HG02763 (cell line): Measurements from ENCODE around the gene CSTF2.
"Not testable (repeated sequence)": the region's sequence is repeated elsewhere in the genome, so short reads cannot be mapped to it uniquely, and the experiment has no call there.

ENCODE experiments used
- ATAC-seq: cut with Tn5 transposase; IDR thresholded peaks from one replicate; pipeline ENCODE4 v1.9.1; 2021; ENCODE audit warnings: mild to moderate bottlenecking, moderate library complexity; ENCODE audit not compliant: unreplicated experiment

The CSTF2 gene

GRCh38 chrX:100819837-100820666 is at the start of gene CSTF2:
CSTF2 (plus strand) TSS chrX:100820391; CDS start chrX:100820417, 26 bp downstream.
- peak; percentile 99 for ATAC-seq

DNA sequence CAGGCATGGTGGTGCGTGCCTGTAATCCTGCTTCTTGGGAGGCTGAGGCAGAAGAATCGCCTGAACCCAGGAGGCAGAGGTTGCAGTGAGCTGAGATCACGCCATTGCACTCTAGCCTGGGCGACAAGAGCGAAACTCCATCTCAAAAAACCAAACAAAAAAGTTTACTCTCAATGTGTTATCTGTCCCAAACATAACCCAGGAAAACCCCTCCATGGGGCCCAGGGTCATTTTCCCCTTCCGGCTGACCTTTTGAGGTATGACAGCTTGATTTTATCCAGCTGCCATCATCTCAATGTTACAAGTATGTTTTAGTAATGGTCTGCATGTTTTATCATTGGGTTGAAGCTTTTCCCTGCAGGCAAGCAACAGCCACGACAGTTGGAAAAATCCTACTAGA is 23.8 kb upstream of the CSTF2 start:
- not testable (repeated sequence) for ATAC-seq

- no peak for ATAC-seq
Observed at GRCh38 chrX:100797359-100797758, 22.8 kb upstream of the CSTF2 start.

DNA sequence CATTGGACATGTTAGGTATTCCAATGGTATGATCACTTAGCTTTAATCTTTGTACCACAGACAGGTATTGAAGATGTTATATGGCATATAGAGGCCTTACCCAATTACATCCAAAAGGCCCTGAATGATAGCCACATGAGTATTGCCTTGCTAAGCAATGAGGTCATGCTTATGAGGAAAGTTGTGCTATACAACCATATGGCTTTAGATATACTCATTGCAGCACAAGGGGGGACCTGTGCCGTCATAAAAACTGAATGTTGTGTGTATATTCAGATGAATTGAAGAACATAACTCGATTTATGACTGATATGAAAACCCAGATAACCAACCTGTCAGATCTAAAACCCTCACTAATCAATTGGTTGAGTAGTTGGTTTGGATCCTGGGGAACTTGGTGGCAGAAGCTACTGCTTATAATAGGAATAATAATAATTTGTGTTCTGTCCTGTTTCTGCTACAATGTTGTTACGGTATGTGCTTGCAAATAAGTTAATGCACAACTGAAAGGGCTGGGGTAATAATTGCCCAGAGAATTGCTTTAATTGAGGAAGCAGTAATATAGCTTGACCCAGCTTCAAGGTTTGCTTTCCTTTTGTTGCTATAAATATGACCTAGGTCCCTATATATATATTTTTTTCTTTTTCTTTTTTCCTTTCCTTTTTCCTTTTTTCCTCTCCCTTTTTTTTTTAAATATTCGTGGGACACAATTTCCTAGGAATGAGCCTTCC is 21.5 kb upstream of the CSTF2 start:
- no peak for ATAC-seq

DNA sequence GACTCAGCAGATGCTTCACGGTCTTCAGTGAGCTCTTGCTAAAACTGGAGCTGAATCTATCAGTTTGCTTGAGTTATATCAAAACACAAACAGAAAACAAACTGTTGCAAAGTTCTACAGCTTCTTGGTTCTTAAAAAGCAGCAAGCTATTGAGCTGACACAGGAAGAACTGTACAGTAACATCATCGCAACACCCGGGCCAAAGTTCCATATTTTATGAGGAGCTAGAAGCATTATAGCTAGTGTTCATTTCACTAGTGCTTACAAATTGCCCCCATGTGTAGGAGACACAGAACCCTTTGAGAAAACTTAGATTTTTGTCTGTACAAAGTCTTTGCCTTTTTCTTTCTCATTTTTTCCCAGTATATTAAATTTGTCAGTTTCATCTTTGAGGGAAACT is 17.3 kb upstream of the CSTF2 start:
- ATAC-seq = no peak

DNA sequence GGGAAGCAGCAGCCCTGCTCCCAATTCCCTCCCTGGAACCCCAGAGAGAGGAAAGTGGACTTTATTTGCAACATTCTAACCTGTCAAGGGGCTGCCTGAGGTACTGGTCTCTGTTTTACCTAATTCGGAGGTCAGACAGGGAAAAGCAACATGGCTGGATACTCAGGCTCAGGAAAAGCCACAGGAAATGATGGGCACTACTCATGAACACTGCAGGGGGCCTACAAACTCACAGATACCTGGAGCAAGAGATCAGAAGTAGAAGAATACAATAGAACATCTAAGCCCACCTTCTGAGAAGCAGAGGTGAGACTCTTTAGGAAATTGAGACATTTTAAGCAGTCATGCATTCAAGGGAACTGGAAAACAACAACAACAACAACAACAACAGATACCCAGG is 15.4 kb upstream of the CSTF2 start:
- no peak for ATAC-seq

DNA sequence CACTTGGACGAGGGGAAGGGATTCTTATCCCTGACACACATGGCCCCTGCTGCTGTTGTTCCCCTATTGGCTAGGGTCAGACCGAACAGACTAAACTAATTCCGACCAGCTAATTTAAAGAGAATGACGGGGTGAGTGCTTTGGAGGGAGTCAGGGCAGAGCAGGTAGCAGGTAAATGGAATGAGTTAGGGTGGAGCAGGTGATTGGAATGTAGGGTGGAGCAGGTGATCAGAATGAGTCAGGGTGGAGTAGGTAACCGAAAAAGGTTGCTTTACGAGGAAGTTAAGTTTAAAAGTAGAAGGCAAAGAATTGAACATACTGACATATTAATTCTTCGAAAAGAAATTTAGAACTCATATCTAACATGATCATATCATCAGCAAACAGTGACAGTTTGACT is 11.9 kb upstream of the CSTF2 start:
- ATAC-seq = not testable (repeated sequence)

DNA sequence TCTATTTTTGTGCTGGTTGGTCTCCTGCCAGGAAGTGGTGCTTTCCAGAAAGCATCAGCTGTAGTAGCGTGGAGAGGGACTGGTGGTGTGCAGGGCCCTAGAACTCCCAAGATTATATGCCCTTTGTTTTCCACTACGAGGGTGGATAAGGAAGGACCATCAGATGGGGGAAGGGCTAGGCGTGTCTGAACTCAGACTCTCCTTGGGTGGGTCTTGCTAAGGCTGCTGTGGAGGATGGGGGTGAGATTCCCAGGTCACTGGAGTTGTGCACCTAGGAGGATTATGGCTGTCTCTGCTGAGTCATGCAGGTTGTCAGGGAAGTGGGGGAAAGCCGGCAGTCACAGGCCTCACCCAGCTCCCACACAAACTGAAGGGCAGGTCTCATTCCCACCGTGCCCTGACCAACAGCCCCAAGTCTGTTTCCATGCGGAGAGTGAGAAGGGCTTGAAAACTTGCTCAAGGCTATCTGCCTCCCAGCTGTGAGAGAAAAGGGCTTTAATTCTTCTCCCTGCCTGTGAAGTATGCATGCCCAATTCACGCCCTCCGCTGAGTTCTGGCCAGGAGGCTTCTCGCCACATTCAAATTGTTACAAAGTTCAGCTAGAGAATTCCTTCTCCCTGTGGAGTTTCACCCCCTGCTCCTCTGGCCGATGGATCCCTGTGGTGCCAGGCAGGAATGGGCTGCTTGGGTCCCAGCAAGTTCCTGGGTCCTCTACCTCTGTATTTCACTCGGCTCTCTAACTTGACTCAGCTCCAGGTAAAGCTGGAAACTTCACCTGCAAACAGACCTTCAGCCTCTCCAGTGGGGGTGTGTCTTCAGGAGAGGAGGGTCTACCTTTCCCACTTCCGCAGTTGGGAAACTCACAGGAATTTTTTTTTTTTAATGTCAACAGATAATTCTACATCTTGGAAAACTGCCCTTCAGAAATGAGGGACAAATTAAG is 7.7 kb upstream of the CSTF2 start:
- no peak for ATAC-seq

DNA sequence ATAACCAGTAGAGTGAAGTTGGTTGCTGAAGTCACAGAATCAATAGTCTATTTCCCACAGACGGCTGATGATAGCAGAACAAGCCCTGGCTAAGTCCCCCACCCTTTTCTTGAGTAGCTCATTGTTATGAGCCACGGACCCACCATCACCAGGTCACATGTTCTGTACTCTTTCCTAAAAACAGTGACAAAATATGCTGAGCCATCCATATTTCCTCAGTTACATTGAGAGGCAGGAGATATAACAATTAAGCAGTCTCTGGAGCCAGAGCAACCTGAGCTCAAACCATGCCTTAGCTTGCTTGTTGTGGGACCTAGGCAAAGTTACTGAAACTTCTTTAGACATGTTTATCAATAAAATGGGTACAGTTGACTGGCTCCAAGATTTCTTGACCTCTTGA is 2.9 kb upstream of the CSTF2 start:
- ATAC-seq = no peak

GRCh38 chrX:100819534-100819836 is 706 bp upstream of the CSTF2 start:
- ATAC-seq = no peak

DNA sequence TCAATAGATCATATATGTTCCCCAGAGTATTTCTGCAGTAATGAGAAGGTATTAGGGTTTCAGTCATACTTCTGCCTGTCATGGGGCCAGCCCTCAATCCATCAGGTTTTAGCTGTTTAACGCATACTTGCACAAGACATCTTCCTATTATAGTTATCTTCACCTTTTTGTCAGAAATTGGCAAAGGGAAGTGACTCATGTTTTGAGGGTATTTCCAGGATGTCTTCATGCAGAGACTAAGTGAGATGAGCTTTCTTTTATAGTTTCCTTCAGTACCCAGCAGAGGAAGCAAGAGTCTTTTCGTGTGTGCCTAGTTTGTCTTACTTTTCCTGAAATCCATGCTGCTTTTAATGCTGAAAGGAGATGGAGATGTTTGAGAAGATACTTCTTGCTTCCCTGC is 9.5 kb downstream of the CSTF2 start:
- no peak for ATAC-seq

DNA sequence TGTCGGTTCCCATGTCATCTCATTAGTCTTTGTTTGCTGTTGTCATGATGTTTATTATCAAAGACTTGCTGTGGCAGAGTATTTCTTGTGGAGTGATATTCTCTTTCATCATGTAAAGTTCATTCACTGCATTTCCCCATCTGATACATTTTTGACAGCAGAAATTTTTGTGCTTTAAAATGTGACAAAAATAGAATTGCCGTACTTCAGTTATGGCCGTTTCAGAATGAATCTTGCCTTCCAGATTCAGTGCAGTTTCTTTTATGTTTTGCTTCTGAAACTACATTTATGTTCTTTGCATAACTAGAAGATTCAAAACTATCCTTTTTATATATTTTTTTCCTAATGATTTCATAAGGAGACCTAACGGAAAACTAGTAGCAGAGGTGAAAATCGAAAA is 10.0 kb downstream of the CSTF2 start:
- no peak for ATAC-seq

- ATAC-seq = no peak
Observed at GRCh38 chrX:100830547-100830946, 10.4 kb downstream of the CSTF2 start.

DNA sequence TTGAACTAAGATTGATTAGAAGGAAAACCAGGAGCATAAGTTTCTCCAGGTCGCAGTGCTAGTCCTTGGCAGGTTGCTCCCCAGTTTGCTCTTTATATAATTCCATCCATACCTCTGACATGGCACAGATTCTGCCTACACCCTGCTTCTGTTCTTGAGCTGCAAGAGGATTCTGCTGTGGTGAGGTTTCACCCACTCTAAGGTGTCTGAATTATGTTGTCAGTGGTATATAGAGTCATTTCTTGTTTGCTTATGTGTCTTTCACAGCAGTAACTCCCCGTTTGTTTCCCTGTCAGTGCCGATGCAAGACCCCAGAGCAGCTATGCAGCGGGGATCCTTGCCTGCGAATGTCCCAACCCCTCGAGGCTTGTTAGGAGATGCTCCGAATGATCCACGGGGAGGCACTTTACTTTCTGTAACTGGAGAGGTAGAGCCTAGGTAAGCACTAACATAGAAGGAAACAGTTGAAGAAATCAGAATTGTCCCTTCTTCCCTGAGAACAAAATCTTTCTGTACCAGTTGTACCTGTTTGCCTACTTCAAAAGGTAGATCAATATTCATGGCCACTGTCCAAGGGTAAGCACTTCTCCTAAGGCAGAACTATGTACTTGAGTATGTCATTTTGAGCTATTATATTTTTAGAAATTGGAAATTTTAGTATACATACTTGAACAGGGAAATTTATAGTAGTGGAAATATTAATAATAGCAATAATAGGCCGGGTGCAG is 11.2 kb downstream of the CSTF2 start:
- ATAC-seq = no peak

GRCh38 chrX:100850317-100850716 is 30.1 kb downstream of the CSTF2 start:
- no peak for ATAC-seq

DNA sequence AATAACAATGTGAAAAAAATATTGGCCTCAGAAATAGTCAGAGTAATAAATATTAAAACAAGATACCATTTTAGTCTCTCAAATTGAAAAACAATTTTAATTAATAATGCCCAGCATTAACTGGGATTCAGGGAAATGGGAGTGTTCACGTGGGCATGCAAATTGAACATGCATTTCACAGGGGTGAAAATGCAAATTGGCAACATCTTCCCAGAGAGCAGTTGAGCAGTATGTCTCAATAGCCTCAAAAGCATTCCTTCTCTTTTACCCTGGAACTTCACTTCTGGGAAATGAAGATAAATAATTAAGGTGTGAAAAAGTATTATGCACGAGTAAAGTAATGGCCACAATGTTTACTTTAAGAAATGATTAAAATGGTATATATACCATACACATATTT is 32.6 kb downstream of the CSTF2 start:
- ATAC-seq = no peak

- ATAC-seq = no peak
Observed at GRCh38 chrX:100863326-100863864, 43.2 kb downstream of the CSTF2 start.

GRCh38 chrX:100864657-100865391 is 44.6 kb downstream of the CSTF2 start:
- no peak for ATAC-seq

- ATAC-seq = no peak
Observed at GRCh38 chrX:100868273-100868672, 48.1 kb downstream of the CSTF2 start.

DNA sequence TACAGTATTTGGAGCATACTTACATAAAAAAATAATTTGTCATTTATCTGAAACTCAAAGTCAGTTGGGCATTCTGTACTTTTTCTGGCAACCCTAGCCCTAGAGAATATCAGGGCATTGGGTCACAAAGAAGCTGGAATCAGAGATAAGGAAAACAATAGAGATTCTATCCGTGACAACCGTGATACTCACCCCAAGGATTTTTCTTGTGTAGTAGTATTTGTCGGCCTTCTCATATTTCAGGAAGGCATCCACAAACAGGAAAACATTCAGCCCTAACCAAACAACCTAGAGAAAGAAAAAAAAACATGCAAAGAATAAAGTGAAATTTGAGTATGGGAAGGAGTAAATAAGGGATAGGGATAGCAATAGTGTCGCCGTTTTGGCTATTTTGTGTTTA is 50.3 kb downstream of the CSTF2 start:
- ATAC-seq = no peak
